ENCODE results near the gene CINP. TPM values are rescaled to one million over a fixed set of nuclear protein-coding genes. Genes with fewer than 3 reads are reported as not detected.

CINP gene
- total and polyA plus RNA-seq, 2 of the 13 experiments (the other 11 are each of a cell fraction or from before 2014, with no cell fraction given): 32.8 to 42.8 TPM

GRCh38 chr14:102363182-102363943 is 673 bp upstream of the CINP start (continued):
- TF ChIP-seq CCAR2 (optimal IDR thresholded peaks at IDR 0.05; ENCODE audit: low read depth, low read length) (no peak), ASH2L (IDR thresholded peaks at IDR 0.05; ENCODE audit: insufficient read length, low read depth, low read length) (peak; percentile 86), ARNT (IDR thresholded peaks at IDR 0.05) (no peak), ZBED4 (CRISPR knock-in tag; IDR thresholded peaks at IDR 0.05; ENCODE audit: borderline replicate concordance) (0 out of 2 replicates have a peak, but pooled peaks have one; percentile 2), ZNF740 (CRISPR knock-in tag; IDR thresholded peaks at IDR 0.05) (peak; percentile 1; the same call in 1 of the 2 replicates), NR1H2 (CRISPR knock-in tag; IDR thresholded peaks at IDR 0.05; ENCODE audit: borderline replicate concordance, low read depth) (0 out of 2 replicates have a peak, but pooled peaks have one; percentile 52), SNAPC4 (CRISPR knock-in tag; IDR thresholded peaks at IDR 0.05) (0 out of 2 replicates have a peak, but pooled peaks have one; percentile 23), FOSL1 (CRISPR knock-in tag; IDR thresholded peaks at IDR 0.05; ENCODE audit: borderline replicate concordance) (no peak), MTA1 (CRISPR knock-in tag; IDR thresholded peaks at IDR 0.05; ENCODE audit: borderline replicate concordance) (no peak), REXO4 (CRISPR knock-in tag; IDR thresholded peaks at IDR 0.05; ENCODE audit: borderline replicate concordance) (0 out of 2 replicates have a peak, but pooled peaks have one; percentile 44), MXI1 (IDR thresholded peaks at IDR 0.05; ENCODE audit: borderline replicate concordance, low read depth, low read length) (no peak), PTBP1 (IDR thresholded peaks at IDR 0.05; ENCODE audit: low read depth, low read length, poor library complexity, severe bottlenecking) (peak; percentile 27), ZFY (CRISPR knock-in tag; IDR thresholded peaks at IDR 0.05) (peak; percentile 53), ZNF235 (CRISPR knock-in tag; IDR thresholded peaks at IDR 0.05; ENCODE audit: borderline replicate concordance) (0 out of 2 replicates have a peak, but pooled peaks have one; percentile 24), ZNF589 (CRISPR knock-in tag; conservative IDR thresholded peaks at IDR 0.05) (peak; percentile 39; the same call in 1 of the 2 replicates), ZBTB39 (CRISPR knock-in tag; IDR thresholded peaks at IDR 0.05) (no peak)
